Fibroblast of skin of back (primary cell): ENCODE data around the gene MRPL18.

Experiments used
- DNase-seq: peaks from one replicate; pipeline ENCODE4 v3.0.0-alpha.2; 2013

Gene MRPL18

DNA sequence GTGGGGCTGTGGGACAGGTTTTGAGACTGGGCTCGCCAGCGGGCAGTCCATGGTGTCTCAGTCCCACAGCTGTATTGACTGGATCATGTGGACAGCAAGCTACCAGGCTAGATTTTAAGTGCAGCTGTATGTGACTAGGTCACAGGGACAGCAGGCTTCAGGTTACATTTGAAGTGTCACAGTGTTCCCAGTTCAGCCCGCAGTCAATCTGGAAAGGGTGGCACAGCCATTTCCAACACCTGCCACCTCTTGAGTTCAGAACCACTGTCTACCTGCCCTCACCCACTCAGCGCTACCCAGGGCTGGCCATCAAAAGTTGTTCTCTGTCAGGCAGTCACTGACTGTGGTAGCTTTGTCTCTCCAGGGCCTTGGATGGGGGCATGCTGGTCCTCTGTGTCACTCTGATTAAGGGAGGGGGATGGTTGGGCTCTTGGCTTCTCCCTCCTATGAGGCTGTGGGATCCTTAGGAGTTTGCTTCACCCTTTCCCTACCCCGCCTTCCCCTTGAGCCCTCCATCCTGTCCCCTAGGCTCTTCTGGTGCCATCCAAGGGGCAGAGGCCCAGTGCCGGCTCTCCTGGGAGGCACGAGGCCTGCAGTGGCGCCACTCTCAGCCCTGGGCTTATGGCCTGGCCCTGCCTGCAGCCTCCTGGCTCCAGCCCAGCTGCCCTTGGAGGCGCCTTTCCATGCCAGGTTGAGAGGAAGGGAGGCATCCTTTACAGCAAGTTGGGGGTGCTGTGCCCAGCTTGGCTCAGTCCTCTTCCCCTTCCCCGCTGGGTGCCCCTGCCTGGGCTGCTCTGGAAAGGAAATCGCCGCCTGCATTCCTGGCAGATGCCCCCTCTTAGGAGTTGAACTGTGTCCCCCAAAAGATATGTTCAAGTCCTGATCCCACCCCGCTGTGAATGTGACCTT lies 54.7 kb downstream of the MRPL18 start:
- DNase-seq = no peak
